ENCODE data around the gene NPAS3. TPM values are rescaled to one million over a fixed set of nuclear protein-coding genes. Genes with fewer than 3 reads are reported as not detected.

NPAS3 gene
- total and polyA plus RNA-seq, 2 donors (not counting 3 experiments of a cell fraction or from before 2014, with no cell fraction given) = 0.10 to 0.13 TPM

- Histone ChIP-seq H3K79me2 (ENCODE audit: control insufficient read depth, insufficient read depth, low read length) (no peaks in the 10 kb centered on the region), H2AFZ (ENCODE audit: low read depth, low read length) (no peak overlapping the region), H3K4me1 (ENCODE audit: control insufficient read depth, extremely low read depth, insufficient read depth, low read length) (no peaks in the 10 kb centered on the region), H3K9ac (replicated peaks; ENCODE audit: extremely low read depth, insufficient read depth, low read length) (no peak overlapping the region), H3K36me3 (ENCODE audit: control insufficient read depth in 2 of 2, extremely low read depth in 1 of 2, insufficient read depth in 2 of 2, low read length in 2 of 2) (no peaks in the 10 kb centered on the region), H3K4me2 (ENCODE audit: insufficient read depth, low read length) (no peak overlapping the region), H3K9me1 (replicated peaks; ENCODE audit: control insufficient read depth, extremely low read depth, insufficient read depth, low read length) (no peaks in the 10 kb centered on the region), H3K9me3 (replicated peaks; ENCODE audit: control insufficient read depth, insufficient read depth, low read length) (no peaks in the 10 kb centered on the region), H4K20me1 (replicated peaks; ENCODE audit: control insufficient read depth, extremely low read depth, insufficient read depth, low read length) (no peaks in the 10 kb centered on the region), H3K27ac (ENCODE audit: insufficient read depth, low read depth, low read length) (no peak overlapping the region), H3K4me3 (replicated peaks in 1 of 3; ENCODE audit: insufficient read depth in 1 of 3, low read depth in 1 of 3, low read length in 3 of 3) (no peak overlapping the region), H3K27me3 (ENCODE audit: control insufficient read depth in 2 of 2, insufficient read depth in 2 of 2, low read length in 2 of 2) (no peaks in the 10 kb centered on the region)
- BruUV-seq (replicated peaks) = no TSS peak
- intact Hi-C loops (cut with micrococcal nuclease) = no loop called here
- dilution Hi-C loops (cut with MboI; ENCODE audit: extremely low pct_ligation_motif_present, low sequenced_read_pairs) = no loop called here
- TF ChIP-seq GATA2 (IDR thresholded peaks at IDR 0.05; ENCODE audit: insufficient read depth, insufficient read length, low read depth, low read length) = no peak
- no peak for TF ChIP-seq FOS (IDR thresholded peaks at IDR 0.05; ENCODE audit: borderline replicate concordance, insufficient read depth, low read length)
- TF ChIP-seq EZH2 (IDR thresholded peaks at IDR 0.05; ENCODE audit: borderline replicate concordance, low read depth, low read length, severe bottlenecking) = no peak
- TF ChIP-seq POLR2AphosphoS5 (IDR thresholded peaks at IDR 0.05; ENCODE audit: insufficient read depth, low read depth, low read length) = no peak
- TF ChIP-seq JUN (IDR thresholded peaks at IDR 0.05; ENCODE audit: borderline replicate concordance, insufficient read depth, insufficient read length, low read depth) = no peak
- DNase-seq (ENCODE audit: low read depth, low spot score) (no peak), FAIRE-seq (no peak)
- POLR2A ChIA-PET = no interaction called here
- CTCF ChIA-PET = no interaction called here
These were observed 788.9 kb downstream of the NPAS3 start for GRCh38 chr14:33727606-33728005.

- Histone ChIP-seq H3K36me3 (ENCODE audit: control insufficient read depth in 2 of 2, extremely low read depth in 1 of 2, insufficient read depth in 2 of 2, low read length in 2 of 2) (no peaks in the 10 kb centered on the region), H3K9me3 (replicated peaks; ENCODE audit: control insufficient read depth, insufficient read depth, low read length) (no peaks in the 10 kb centered on the region), H3K9ac (replicated peaks; ENCODE audit: extremely low read depth, insufficient read depth, low read length) (no peak overlapping the region), H3K4me2 (ENCODE audit: insufficient read depth, low read length) (no peak overlapping the region), H3K27ac (ENCODE audit: insufficient read depth, low read depth, low read length) (no peak overlapping the region), H3K79me2 (ENCODE audit: control insufficient read depth, insufficient read depth, low read length) (no peaks in the 10 kb centered on the region), H3K9me1 (replicated peaks; ENCODE audit: control insufficient read depth, extremely low read depth, insufficient read depth, low read length) (no peaks in the 10 kb centered on the region), H3K27me3 (ENCODE audit: control insufficient read depth in 2 of 2, insufficient read depth in 2 of 2, low read length in 2 of 2) (no peaks in the 10 kb centered on the region), H3K4me3 (replicated peaks in 1 of 3; ENCODE audit: insufficient read depth in 1 of 3, low read depth in 1 of 3, low read length in 3 of 3) (no peak overlapping the region), H2AFZ (ENCODE audit: low read depth, low read length) (no peak overlapping the region), H3K4me1 (ENCODE audit: control insufficient read depth, extremely low read depth, insufficient read depth, low read length) (no peaks in the 10 kb centered on the region), H4K20me1 (replicated peaks; ENCODE audit: control insufficient read depth, extremely low read depth, insufficient read depth, low read length) (no peaks in the 10 kb centered on the region)
- DNase-seq (ENCODE audit: low read depth, low spot score) (no peak), FAIRE-seq (no peak)
- no TSS peak for BruUV-seq (replicated peaks)
- ChIA-PET CTCF (no interaction called here), POLR2A (no interaction called here)
- TF ChIP-seq POLR2A (IDR thresholded peaks at IDR 0.05; ENCODE audit: low read depth, low read length) (no peak), JUN (IDR thresholded peaks at IDR 0.05; ENCODE audit: borderline replicate concordance, insufficient read depth, insufficient read length, low read depth) (no peak), EZH2 (IDR thresholded peaks at IDR 0.05; ENCODE audit: borderline replicate concordance, low read depth, low read length, severe bottlenecking) (no peak), MYC (IDR thresholded peaks at IDR 0.05; ENCODE audit: low read depth, low read length) (no peak), GATA2 (IDR thresholded peaks at IDR 0.05; ENCODE audit: insufficient read depth, insufficient read length, low read depth, low read length) (no peak), FOS (IDR thresholded peaks at IDR 0.05; ENCODE audit: borderline replicate concordance, insufficient read depth, low read length) (no peak), POLR2AphosphoS5 (IDR thresholded peaks at IDR 0.05; ENCODE audit: insufficient read depth, low read depth, low read length) (no peak)
- TF ChIP-seq, protein P1, sequence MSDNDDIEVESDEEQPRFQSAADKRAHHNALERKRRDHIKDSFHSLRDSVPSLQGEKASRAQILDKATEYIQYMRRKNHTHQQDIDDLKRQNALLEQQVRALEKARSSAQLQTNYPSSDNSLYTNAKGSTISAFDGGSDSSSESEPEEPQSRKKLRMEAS (IDR thresholded peaks at IDR 0.05; ENCODE audit: insufficient read depth, insufficient read length) = no peak
- TF ChIP-seq, protein P2, sequence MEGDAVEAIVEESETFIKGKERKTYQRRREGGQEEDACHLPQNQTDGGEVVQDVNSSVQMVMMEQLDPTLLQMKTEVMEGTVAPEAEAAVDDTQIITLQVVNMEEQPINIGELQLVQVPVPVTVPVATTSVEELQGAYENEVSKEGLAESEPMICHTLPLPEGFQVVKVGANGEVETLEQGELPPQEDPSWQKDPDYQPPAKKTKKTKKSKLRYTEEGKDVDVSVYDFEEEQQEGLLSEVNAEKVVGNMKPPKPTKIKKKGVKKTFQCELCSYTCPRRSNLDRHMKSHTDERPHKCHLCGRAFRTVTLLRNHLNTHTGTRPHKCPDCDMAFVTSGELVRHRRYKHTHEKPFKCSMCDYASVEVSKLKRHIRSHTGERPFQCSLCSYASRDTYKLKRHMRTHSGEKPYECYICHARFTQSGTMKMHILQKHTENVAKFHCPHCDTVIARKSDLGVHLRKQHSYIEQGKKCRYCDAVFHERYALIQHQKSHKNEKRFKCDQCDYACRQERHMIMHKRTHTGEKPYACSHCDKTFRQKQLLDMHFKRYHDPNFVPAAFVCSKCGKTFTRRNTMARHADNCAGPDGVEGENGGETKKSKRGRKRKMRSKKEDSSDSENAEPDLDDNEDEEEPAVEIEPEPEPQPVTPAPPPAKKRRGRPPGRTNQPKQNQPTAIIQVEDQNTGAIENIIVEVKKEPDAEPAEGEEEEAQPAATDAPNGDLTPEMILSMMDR (IDR thresholded peaks at IDR 0.05; ENCODE audit: extremely low read depth in 1 of 2, insufficient read depth in 1 of 2, low read depth in 1 of 2, low read length in 2 of 2) = no peak
- intact Hi-C loops (cut with micrococcal nuclease) (no loop called here), dilution Hi-C loops (cut with MboI; ENCODE audit: extremely low pct_ligation_motif_present, low sequenced_read_pairs) (no loop called here)
These were observed 789.4 kb downstream of the NPAS3 start for GRCh38 chr14:33728010-33728498.

All from endothelial cell of umbilical vein (primary cell).